ENCODE measurements around the gene CILP.

DNA sequence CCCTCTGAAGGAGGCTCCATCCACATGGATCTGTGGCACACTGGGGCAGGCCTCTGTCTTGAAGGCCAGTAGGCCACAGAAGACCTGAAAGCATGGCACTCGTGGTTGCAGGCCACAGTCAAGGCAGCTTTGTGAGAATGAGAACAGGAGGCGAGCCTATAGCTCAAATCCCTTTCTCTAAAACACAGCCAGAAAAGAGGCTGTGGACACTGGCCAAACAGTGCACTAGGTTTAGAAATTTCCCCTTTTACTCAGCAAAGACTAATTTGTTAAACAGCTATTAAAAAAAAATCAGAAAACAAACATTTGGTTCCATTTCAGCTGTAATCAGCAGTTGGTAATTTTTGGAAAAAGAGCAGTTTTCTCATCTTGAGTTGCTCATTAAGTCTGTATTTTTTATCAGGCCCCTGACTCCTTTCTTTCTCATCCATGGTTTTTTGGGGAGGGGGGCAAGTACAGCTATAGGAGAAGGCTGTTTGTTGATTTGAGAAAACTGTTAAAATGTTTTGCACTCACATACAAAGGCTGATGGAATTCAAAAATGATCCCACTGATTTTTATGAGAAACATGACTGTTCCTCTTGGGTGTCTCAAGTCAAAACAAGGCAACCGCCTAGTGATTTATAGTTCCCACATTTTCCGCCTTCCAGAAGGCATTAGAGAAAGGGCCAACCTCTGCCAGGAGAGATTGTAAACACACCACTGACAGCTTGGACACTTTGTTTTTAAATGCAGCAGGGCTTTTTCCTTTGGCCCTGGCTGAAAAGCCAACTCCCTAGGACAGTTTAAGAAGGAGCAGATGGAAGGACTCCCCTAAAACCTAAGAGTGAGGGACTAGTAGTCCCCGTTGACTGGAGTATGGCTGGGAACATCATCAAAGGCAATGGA is 47.3 kb upstream of the CILP start:
- TF ChIP-seq ATF1 (CRISPR knock-in tag; IDR thresholded peaks at IDR 0.05): no peak
- TF ChIP-seq, protein P1, sequence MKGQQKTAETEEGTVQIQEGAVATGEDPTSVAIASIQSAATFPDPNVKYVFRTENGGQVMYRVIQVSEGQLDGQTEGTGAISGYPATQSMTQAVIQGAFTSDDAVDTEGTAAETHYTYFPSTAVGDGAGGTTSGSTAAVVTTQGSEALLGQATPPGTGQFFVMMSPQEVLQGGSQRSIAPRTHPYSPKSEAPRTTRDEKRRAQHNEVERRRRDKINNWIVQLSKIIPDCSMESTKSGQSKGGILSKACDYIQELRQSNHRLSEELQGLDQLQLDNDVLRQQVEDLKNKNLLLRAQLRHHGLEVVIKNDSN (CRISPR knock-in tag; IDR thresholded peaks at IDR 0.05): no peak
- no peak for TF ChIP-seq ETV6 (CRISPR knock-in tag; IDR thresholded peaks at IDR 0.05)
- no peak for TF ChIP-seq NR2C2 (CRISPR knock-in tag; IDR thresholded peaks at IDR 0.05)
- TF ChIP-seq, protein P2, sequence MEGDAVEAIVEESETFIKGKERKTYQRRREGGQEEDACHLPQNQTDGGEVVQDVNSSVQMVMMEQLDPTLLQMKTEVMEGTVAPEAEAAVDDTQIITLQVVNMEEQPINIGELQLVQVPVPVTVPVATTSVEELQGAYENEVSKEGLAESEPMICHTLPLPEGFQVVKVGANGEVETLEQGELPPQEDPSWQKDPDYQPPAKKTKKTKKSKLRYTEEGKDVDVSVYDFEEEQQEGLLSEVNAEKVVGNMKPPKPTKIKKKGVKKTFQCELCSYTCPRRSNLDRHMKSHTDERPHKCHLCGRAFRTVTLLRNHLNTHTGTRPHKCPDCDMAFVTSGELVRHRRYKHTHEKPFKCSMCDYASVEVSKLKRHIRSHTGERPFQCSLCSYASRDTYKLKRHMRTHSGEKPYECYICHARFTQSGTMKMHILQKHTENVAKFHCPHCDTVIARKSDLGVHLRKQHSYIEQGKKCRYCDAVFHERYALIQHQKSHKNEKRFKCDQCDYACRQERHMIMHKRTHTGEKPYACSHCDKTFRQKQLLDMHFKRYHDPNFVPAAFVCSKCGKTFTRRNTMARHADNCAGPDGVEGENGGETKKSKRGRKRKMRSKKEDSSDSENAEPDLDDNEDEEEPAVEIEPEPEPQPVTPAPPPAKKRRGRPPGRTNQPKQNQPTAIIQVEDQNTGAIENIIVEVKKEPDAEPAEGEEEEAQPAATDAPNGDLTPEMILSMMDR (IDR thresholded peaks at IDR 0.05): no peak
- TF ChIP-seq, protein P3, sequence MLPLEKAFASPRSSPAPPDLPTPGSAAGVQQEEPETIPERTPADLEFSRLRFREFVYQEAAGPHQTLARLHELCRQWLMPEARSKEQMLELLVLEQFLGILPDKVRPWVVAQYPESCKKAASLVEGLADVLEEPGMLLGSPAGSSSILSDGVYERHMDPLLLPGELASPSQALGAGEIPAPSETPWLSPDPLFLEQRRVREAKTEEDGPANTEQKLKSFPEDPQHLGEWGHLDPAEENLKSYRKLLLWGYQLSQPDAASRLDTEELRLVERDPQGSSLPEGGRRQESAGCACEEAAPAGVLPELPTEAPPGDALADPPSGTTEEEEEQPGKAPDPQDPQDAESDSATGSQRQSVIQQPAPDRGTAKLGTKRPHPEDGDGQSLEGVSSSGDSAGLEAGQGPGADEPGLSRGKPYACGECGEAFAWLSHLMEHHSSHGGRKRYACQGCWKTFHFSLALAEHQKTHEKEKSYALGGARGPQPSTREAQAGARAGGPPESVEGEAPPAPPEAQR (CRISPR knock-in tag; IDR thresholded peaks at IDR 0.05): no peak
- no peak for TF ChIP-seq FOXP1 (CRISPR knock-in tag; IDR thresholded peaks at IDR 0.05; ENCODE audit: borderline replicate concordance)
- no peak for TF ChIP-seq MXD4 (CRISPR knock-in tag; IDR thresholded peaks at IDR 0.05; ENCODE audit: borderline replicate concordance)
- TF ChIP-seq ZNF121 (CRISPR knock-in tag; IDR thresholded peaks at IDR 0.05): no peak
- no peak for TF ChIP-seq ATF2 (CRISPR knock-in tag; IDR thresholded peaks at IDR 0.05; ENCODE audit: borderline replicate concordance, low read depth)
- TF ChIP-seq NFE2L1 (CRISPR knock-in tag; IDR thresholded peaks at IDR 0.05): no peak
- TF ChIP-seq KAT7 (CRISPR knock-in tag; IDR thresholded peaks at IDR 0.05; ENCODE audit: borderline replicate concordance): no peak

Measured in WTC11 (cell line).